Neural progenitor cell (in vitro differentiated cells): Measurements from ENCODE around the gene DSPP. TPM values are rescaled to one million over a fixed set of nuclear protein-coding genes. Genes with fewer than 3 reads are reported as not detected.
A peak's percentile ranks its signal among the peaks of the same experiment; 100 is the strongest.

Source experiments
- DNase-seq: peaks from one replicate; pipeline ENCODE4 v3.0.0-alpha.2; 2016; ENCODE audit warnings: low spot score
- H2AFZ ChIP-seq: fragments of 200-600 bp; sonication (generic); replicated peaks from 2 replicates; pipeline ENCODE4 v1.6.1; 2016; ENCODE audit warnings: antibody characterized with exemption
- H3F3A ChIP-seq: fragments of 200-600 bp; sonication (generic); 2 replicates; pipeline ENCODE4 v1.6.1; 2016; ENCODE audit warnings: antibody characterized with exemption, low read depth
- H3K27ac ChIP-seq: fragments of 200-600 bp; sonication (generic); 2 replicates; pipeline ENCODE4 v1.5.1; 2016; ENCODE audit warnings: mild to moderate bottlenecking
- H3K27me3 ChIP-seq: fragments of 200-600 bp; sonication (generic); 2 replicates; pipeline ENCODE4 v1.6.1; 2016; ENCODE audit warnings: mild to moderate bottlenecking, moderate library complexity
- H3K36me3 ChIP-seq: fragments of 200-600 bp; sonication (generic); 2 replicates; pipeline ENCODE4 v1.5.1; 2016
- H3K4me1 ChIP-seq: fragments of 200-600 bp; sonication (generic); 2 replicates; pipeline ENCODE4 v1.6.1; 2016; ENCODE audit warnings: mixed run types
- H3K4me2 ChIP-seq: fragments of 200-600 bp; sonication (generic); 2 replicates; pipeline ENCODE4 v1.6.1; 2016
- H3K4me3 ChIP-seq: fragments of 200-600 bp; sonication (generic); 2 replicates; pipeline ENCODE4 v1.5.1; 2016
- H3K79me2 ChIP-seq: fragments of 200-600 bp; sonication (generic); 2 replicates; pipeline ENCODE4 v1.6.1; 2016; ENCODE audit warnings: low read depth
- H3K9ac ChIP-seq: fragments of 200-600 bp; sonication (generic); 2 replicates; pipeline ENCODE4 v1.6.1; 2016
- H3K9me3 ChIP-seq: fragments of 200-600 bp; sonication (generic); 2 replicates; pipeline ENCODE4 v1.5.1; 2016; ENCODE audit warnings: low read depth
- H4K20me1 ChIP-seq: fragments of 200-600 bp; sonication (generic); 2 replicates; pipeline ENCODE4 v1.6.1; 2016; ENCODE audit warnings: low read depth
- H3K27ac Mint-ChIP-seq: 3 replicates; pipeline ENCODE4 v1.8.0; 2021; ENCODE audit warnings: mixed read lengths
- H3K27me3 Mint-ChIP-seq: 2 replicates; pipeline ENCODE4 v1.8.0; 2022; ENCODE audit warnings: low read depth, mild to moderate bottlenecking, inconsistent platforms, moderate library complexity, mixed read lengths; ENCODE audit not compliant: insufficient read depth
- H3K36me3 Mint-ChIP-seq: 3 replicates; pipeline ENCODE4 v1.8.0; 2021; ENCODE audit warnings: mixed read lengths
- H3K4me1 Mint-ChIP-seq: 3 replicates; pipeline ENCODE4 v1.8.0; 2021; ENCODE audit warnings: mixed read lengths
- H3K4me3 Mint-ChIP-seq: 3 replicates; pipeline ENCODE4 v1.8.0; 2021; ENCODE audit warnings: mild to moderate bottlenecking, moderate library complexity, mixed read lengths
- H3K9me3 Mint-ChIP-seq: 3 replicates; pipeline ENCODE4 v1.8.0; 2020; ENCODE audit warnings: mixed read lengths
- CTCF ChIP-seq: fragments of 200-600 bp; sonication (generic); IDR thresholded peaks from 2 replicates; pipeline ENCODE4 v1.5.1; 2017; ENCODE audit warnings: antibody characterized with exemption, mild to moderate bottlenecking
- EZH2 ChIP-seq: fragments of 200-600 bp; sonication (generic); IDR thresholded peaks from 2 replicates; pipeline ENCODE4 v1.6.1; 2017; ENCODE audit warnings: antibody characterized with exemption, mild to moderate bottlenecking, moderate library complexity
- EZH2phosphoT487 ChIP-seq: fragments of 200-600 bp; sonication (generic); IDR thresholded peaks from 2 replicates; pipeline ENCODE4 v1.6.1; 2017; ENCODE audit warnings: antibody characterized with exemption
- total RNA-seq: library from RNA; depleted of rRNA; stranded (reverse); fragments of >200 nt; gene quantifications from 2 replicates; pipeline ENCODE4 v1.2.3, GENCODE V29; 2015; ENCODE audit warnings: low replicate concordance

DSPP gene
- total RNA-seq, 1 donor from 2014 or later, result 0.21 TPM

GRCh38 chr4:87651941-87652340 is 43.6 kb downstream of the DSPP start:
- Histone ChIP-seq H3K36me3 (no peaks in the 10 kb centered on the region), H2AFZ (no peak overlapping the region), H3K4me3 (no peak overlapping the region), H3K27me3 (no peaks in the 10 kb centered on the region), H3K79me2 (no peaks in the 10 kb centered on the region), H3K4me1 (peaks cover 24% of the 10 kb centered on the region), H4K20me1 (no peaks in the 10 kb centered on the region), H3K27ac (no peak overlapping the region), H3K9me3 (no peaks in the 10 kb centered on the region), H3K4me2 (no peak overlapping the region), H3F3A (no peaks in the 10 kb centered on the region), H3K9ac (no peak overlapping the region)
- Mint-ChIP-seq H3K27ac (no peak overlapping the region), H3K4me1 (peaks cover 5% of the 10 kb centered on the region), H3K4me3 (no peak overlapping the region), H3K9me3 (no peaks in the 10 kb centered on the region), H3K36me3 (no peaks in the 10 kb centered on the region), H3K27me3 (no peaks in the 10 kb centered on the region)
- no peak for DNase-seq
- TF ChIP-seq EZH2phosphoT487 (no peak), EZH2 (no peak), CTCF (no peak)

DNA sequence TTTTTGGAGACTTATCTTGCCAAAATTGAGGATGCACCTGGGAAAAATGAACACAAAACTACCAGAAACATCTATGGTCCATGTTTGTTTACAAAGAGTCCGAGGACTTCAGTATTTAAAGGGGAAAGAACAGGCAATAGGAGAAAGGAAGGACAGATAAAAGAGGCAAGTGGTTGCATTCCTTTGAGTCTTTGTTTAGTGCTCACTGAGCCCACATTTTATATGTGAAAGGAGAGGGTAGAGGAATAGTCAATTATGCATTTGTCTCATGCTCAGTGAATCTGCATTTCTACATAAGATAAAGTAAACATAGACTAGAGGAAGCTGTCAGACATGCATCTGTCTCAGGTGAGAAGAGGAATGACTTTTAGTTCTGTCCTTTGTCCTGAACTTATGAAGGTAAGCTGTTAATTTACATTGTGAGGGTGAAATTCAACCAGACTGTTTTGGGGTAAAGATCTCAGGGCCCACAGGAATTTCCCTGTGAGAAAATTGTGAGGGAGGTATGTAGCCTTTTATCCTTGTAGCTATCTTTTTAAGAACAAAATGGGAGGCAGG is 46.2 kb downstream of the DSPP start:
- Histone ChIP-seq H3K79me2 (no peaks in the 10 kb centered on the region), H3K4me3 (no peak overlapping the region), H3K4me1 (peaks cover 24% of the 10 kb centered on the region), H3K9me3 (no peaks in the 10 kb centered on the region), H3K9ac (no peak overlapping the region), H3F3A (no peaks in the 10 kb centered on the region), H4K20me1 (no peaks in the 10 kb centered on the region), H3K36me3 (no peaks in the 10 kb centered on the region), H3K4me2 (peak overlapping the region; percentile 48), H2AFZ (peak overlapping the region; percentile 97), H3K27me3 (no peaks in the 10 kb centered on the region), H3K27ac (no peak overlapping the region)
- no peaks in the 10 kb centered on the region for H3K9me3 Mint-ChIP-seq
- H3K36me3 Mint-ChIP-seq, result no peaks in the 10 kb centered on the region
- no peaks in the 10 kb centered on the region for H3K27me3 Mint-ChIP-seq
- TF ChIP-seq EZH2phosphoT487 (no peak), EZH2 (no peak), CTCF (no peak)
- no peak overlapping the region for H3K27ac Mint-ChIP-seq
- DNase-seq, result no peak
- H3K4me1 Mint-ChIP-seq, result peaks cover 15% of the 10 kb centered on the region
- H3K4me3 Mint-ChIP-seq, result no peak overlapping the region

GRCh38 chr4:87657525-87657924 is 49.2 kb downstream of the DSPP start:
- no peaks in the 10 kb centered on the region for H4K20me1 ChIP-seq
- peaks cover 6% of the 10 kb centered on the region for H3K9me3 Mint-ChIP-seq
- H3K4me1 ChIP-seq, result peaks cover 15% of the 10 kb centered on the region
- no peak for DNase-seq
- no peaks in the 10 kb centered on the region for H3F3A ChIP-seq
- H3K4me3 ChIP-seq, result no peak overlapping the region
- H3K79me2 ChIP-seq, result no peaks in the 10 kb centered on the region
- H3K9me3 ChIP-seq, result no peaks in the 10 kb centered on the region
- no peak overlapping the region for H2AFZ ChIP-seq
- H3K27ac ChIP-seq, result no peak overlapping the region
- H3K4me2 ChIP-seq, result no peak overlapping the region
- peaks cover 15% of the 10 kb centered on the region for H3K4me1 Mint-ChIP-seq
- H3K9ac ChIP-seq, result no peak overlapping the region
- H3K36me3 Mint-ChIP-seq, result no peaks in the 10 kb centered on the region
- H3K36me3 ChIP-seq, result no peaks in the 10 kb centered on the region
- no peak overlapping the region for H3K27ac Mint-ChIP-seq
- H3K27me3 Mint-ChIP-seq, result no peaks in the 10 kb centered on the region
- no peak overlapping the region for H3K4me3 Mint-ChIP-seq
- TF ChIP-seq CTCF, result no peak
- TF ChIP-seq EZH2phosphoT487, result no peak
- TF ChIP-seq EZH2, result no peak
- no peaks in the 10 kb centered on the region for H3K27me3 ChIP-seq
